GM12873 (cell line): ENCODE results near the gene EMILIN3.

ENCODE experiments used
- TF ChIP-seq, protein P1 (sequence below): IDR thresholded peaks from 2 replicates; pipeline ENCODE4 v1.5.1; 2012; ENCODE audit warnings: low read depth, mild to moderate bottlenecking, moderate library complexity, low read length, control low read depth; ENCODE audit not compliant: insufficient read depth; ENCODE audit errors: missing control alignments

Gene EMILIN3

DNA sequence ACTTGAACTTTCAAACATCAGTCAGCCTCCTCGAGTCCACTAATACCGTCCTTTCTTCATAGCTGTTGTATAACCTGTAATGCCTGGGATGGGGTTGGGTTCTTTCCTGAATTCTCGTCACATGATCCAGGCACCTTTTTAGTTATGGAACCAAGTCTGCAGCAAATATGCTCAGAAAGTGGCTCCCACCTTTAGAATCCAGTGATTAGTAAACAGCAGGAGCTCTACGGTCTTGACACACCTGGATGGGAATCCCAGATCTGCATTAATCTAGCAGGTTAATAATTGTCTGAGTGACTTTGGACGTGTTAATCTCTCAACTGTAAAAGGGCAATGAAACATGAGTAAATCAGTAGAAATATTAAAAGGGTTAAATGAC is 48.4 kb downstream of the EMILIN3 start:
- TF ChIP-seq, protein P1, sequence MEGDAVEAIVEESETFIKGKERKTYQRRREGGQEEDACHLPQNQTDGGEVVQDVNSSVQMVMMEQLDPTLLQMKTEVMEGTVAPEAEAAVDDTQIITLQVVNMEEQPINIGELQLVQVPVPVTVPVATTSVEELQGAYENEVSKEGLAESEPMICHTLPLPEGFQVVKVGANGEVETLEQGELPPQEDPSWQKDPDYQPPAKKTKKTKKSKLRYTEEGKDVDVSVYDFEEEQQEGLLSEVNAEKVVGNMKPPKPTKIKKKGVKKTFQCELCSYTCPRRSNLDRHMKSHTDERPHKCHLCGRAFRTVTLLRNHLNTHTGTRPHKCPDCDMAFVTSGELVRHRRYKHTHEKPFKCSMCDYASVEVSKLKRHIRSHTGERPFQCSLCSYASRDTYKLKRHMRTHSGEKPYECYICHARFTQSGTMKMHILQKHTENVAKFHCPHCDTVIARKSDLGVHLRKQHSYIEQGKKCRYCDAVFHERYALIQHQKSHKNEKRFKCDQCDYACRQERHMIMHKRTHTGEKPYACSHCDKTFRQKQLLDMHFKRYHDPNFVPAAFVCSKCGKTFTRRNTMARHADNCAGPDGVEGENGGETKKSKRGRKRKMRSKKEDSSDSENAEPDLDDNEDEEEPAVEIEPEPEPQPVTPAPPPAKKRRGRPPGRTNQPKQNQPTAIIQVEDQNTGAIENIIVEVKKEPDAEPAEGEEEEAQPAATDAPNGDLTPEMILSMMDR: no peak

GRCh38 chr20:41317546-41318270 is 48.9 kb downstream of the EMILIN3 start, which contains the start of gene ZHX3:
ZHX3 (minus strand) TSS chr20:41317731; CDS start chr20:41204916, 112,815 bp downstream.
- TF ChIP-seq, protein P1: no peak

GRCh38 chr20:41316602-41317545 is 49.7 kb downstream of the EMILIN3 start:
- TF ChIP-seq, protein P1: no peak

- TF ChIP-seq, protein P1: no peak
Observed at GRCh38 chr20:41316051-41316450, 50.6 kb downstream of the EMILIN3 start.

- TF ChIP-seq, protein P1: no peak
Observed at GRCh38 chr20:41314386-41314785, 52.2 kb downstream of the EMILIN3 start.
